Activated naive CD8-positive, alpha-beta T cell treated with anti-CD3 and anti-CD28 coated beads, Interleukin-2, amount 50 U/mL, for 16 hours (primary cell): ENCODE data around the gene ERBB2.
A peak's percentile ranks its signal among the peaks of the same experiment; 100 is the strongest.

Source experiments
- DNase-seq: peaks from one replicate; pipeline ENCODE4 v3.0.0-alpha.2; 2020; ENCODE audit warnings: low read depth, low spot score

Gene ERBB2

DNA sequence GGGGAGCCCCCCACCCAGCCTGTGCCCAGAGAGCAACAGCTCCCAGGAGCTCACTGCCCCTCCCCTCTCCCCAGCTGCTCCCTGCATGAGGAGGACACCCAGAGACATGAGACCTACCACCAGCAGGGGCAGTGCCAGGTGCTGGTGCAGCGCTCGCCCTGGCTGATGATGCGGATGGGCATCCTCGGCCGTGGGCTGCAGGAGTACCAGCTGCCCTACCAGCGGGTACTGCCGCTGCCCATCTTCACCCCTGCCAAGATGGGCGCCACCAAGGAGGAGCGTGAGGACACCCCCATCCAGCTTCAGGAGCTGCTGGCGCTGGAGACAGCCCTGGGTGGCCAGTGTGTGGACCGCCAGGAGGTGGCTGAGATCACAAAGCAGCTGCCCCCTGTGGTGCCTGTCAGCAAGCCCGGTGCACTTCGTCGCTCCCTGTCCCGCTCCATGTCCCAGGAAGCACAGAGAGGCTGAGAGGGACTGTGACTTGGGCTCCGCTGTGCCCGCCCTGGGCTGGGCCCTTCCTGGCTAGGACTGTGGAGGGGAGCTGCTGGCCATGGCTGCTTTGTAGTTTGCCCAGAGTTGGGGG lies 34.1 kb upstream of the ERBB2 start:
- no peak for DNase-seq

DNA sequence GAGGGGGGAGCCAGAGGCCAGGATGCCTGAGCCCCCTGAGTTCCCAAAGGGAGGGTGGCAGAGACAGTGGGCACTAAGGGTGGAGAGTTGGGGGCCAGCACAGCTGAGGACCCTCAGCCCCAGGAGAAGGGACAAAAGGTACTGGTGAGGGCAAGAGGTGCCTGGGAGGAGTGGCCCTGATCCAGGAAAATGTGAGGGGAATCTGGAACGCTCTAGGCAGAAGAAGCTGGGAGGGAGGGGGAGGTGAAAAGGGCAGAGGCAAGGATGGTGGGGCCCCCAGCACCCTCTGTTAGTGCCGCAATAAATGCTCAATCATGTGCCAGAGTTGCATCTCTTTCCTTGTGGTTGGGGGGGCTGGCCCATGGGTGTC lies 33.6 kb upstream of the ERBB2 start:
- DNase-seq = no peak

DNA sequence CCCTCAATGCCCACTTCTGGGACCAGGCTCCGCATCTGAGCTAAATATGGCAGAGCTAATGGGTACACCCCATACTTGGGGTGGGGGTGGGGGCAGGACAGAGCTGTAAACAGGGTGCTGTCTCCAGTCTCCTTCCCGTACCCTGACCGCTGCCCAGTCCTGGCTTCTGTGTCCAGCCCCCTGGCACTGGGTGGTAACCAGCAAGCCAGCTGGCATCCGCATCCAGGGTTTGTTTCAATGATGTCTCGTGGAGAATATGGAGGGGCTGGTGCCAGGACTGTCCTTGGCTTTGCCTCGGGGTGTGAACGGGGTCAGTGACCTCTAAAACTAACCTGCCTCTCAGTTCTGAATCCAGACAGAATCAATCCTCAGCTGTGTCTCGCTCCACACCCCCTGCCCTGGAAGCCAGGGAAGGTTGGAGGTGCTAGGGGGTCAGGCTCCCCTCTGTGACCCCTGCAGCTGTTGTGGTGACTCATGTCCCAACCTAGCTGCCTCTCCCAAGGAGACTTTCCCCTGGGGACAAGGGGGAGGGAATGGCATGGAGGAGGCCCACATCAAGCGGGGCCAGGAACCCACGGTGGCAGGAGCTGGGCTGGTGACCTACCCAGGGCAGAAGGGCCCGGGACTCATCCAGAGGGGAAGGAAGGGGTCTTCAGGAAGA lies 33.1 kb upstream of the ERBB2 start:
- DNase-seq = no peak

DNA sequence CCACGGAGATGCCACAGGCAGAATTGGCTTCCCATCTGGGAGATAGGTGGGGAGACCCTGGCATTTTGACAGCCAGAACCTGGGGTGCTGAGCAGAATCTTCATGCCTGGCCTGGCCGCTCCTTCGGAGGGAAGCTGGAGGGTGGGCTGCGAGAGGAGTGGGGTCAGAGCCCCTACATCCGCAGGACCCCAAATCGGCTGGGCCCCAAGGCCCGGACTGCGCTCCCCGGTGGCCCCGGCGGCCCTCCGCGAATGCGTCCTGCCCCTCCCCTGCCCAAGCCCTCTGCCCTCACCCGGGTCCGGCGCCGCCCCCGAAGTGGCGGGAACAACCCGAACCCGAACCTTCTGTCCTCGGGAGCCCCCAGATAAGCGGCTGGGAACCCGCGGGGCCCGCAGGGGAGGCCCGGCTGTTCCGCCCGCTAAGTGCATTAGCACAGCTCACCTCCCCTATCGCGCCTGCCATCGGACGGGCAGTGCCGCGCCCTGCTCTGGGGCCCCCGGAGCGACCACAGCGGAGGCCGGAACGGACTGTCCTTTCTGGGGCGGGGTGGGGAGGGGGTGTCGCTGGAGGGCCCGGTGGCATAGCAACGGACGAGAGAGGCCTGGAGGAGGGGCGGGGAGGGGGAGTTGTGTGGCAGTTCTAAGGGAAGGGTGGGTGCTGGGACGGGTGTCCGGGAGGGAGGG lies 32.5 kb upstream of the ERBB2 start:
- DNase-seq = no peak

DNA sequence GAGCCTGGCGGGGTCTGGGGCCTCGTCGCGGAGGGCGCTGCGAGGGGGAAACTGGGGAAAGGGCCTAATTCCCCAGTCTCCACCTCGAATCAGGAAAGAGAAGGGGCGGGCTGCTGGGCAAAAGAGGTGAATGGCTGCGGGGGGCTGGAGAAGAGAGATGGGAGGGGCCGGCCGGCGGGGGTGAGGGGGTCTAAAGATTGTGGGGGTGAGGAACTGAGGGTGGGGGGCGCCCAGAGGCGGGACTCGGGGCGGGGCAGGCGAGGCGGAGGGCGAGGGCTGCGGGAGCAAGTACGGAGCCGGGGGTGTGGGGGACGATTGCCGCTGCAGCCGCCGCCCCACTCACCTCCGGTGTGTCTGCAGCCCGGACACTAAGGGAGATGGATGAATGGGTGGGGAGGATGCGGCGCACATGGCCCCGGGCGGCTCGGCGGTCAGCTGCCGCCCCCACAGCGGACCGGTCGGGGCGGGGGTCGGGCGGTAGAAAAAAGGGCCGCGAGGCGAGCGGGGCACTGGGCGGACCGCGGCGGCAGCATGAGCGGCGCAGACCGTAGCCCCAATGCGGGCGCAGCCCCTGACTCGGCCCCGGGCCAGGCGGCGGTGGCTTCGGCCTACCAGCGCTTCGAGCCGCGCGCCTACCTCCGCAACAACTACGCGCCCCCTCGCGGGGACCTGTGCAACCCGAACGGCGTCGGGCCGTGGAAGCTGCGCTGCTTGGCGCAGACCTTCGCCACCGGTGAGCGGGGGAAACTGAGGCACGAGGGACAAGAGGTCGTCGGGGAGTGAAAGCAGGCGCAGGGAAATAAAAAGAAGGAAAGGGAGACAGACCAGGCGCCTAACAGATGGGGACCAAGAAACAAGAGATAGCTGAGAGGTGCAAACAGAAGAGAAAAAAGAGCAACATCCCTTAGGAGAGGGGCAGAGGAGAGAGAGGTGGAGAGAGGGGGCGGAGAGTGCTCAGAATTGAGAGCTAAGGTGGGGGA lies 31.6 kb upstream of the ERBB2 start, which contains the start of gene PNMT:
TSS of gene PNMT (plus strand) at position 509 of the 980 bp plus-strand sequence. CDS start at position 532, 23 bp downstream.
- peak; percentile 49 for DNase-seq

DNA sequence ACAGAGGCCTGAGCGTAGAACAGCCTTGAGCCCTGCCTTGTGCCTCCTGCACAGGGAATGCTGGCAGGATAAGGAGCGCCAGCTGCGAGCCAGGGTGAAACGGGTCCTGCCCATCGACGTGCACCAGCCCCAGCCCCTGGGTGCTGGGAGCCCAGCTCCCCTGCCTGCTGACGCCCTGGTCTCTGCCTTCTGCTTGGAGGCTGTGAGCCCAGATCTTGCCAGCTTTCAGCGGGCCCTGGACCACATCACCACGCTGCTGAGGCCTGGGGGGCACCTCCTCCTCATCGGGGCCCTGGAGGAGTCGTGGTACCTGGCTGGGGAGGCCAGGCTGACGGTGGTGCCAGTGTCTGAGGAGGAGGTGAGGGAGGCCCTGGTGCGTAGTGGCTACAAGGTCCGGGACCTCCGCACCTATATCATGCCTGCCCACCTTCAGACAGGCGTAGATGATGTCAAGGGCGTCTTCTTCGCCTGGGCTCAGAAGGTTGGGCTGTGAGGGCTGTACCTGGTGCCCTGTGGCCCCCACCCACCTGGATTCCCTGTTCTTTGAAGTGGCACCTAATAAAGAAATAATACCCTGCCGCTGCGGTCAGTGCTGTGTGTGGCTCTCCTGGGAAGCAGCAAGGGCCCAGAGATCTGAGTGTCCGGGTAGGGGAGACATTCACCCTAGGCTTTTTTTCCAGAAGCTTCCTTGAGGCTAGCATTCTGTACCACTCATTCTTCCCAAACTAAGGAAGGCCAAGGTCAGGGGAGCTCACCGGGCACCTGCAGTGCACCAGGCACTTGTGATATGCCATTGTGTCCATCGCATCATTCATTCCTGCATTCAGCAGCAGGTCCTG lies 29.7 kb upstream of the ERBB2 start:
- DNase-seq = no peak

DNA sequence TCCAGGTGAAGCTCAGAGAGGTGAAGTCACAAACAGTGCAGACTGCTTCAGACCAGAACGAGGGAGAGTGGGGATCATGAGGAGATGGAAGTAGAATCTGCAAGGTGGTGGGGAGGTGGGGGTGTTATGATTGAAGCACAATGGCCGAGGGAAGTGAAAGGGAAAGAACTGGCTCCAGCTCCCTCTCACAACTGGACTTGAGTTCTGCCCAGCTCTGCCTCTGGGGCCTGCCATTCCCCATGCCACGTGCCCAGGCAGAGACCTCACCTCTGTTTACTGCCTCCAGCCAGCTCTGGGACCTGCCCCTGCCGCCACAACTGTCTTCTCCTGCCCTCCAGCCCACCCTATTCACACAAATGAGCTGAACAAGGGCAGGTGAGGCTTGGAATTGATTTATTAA lies 29.1 kb upstream of the ERBB2 start:
- no peak for DNase-seq

DNA sequence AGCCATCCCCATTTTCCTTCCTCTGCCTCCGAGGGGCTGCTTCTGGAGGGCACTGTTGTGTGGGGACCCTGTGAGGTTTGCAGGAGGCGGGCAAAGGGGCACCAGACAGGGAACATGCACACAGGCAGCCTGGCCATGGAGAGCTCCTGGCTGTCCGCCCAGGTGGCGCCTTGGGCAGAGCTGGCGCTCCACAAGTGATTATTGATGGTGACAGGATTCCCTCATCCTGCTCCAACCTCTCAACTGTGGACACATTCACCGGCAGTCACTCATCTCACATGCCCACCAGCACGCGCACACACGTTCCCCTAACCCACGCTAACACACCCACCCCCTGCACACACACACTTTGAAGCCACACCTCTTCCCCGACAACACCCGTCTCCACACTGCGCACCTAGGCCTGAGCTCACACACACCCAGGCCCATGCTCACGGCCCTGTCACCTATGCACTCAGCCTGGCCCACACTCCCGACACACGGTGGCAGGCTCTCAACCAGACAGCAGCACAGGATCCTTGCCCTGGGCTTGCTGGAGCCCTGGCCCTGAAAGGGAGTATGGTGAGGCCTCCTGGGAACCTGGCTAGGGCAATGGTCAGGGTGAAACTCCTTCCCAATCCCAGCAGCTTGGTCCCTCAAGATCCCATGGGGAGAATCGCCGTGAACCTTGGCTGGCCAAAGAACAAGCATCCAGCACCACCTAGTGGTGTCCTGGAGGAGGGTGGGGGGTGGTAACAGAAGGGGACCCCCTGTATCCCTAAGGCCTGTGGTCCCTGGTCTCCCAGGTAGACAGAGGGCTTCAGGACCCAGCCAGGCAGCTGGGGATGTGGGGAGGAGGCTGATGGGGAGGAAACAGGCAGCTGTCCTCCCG lies 28.0 kb upstream of the ERBB2 start:
- DNase-seq = no peak

DNA sequence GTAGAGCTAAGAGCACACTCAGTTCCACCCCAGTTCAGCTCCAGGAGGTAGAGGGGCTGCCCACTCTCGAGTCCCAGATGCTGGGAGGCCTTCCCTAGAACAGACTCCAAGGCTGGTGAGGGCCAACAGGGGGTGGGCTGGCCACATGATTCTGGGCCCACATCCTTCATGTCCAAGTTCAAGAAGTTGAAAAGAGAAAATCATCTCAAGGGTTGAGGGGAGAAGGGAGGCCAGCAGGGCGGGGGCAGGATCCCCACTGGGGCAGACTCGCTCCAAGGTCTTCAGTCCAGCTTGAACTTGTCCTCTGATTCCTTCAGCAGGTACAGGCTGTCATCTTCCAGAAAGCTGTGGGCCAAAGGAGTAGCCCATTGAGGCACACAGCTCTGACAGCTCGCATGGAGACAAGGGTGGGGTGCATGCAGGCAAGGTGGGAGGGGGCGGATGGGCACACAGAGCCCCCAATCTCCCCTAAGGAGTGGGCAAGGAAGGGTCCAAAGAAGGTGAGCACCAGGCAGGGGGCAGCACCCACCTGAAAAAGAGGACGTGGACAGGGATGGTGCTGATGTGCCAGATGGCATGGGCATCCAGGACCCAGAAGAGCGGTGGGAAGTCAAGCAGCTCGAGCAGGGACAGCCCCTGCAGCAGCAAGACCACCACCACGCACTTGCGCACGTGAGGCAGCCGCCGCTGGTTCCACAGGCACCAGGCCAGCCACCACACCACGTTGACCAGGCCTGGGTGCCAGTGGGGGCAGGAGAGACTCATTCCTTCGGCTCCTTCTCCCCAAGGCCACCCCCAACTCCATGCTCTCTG lies 27.1 kb upstream of the ERBB2 start:
- no peak for DNase-seq

DNA sequence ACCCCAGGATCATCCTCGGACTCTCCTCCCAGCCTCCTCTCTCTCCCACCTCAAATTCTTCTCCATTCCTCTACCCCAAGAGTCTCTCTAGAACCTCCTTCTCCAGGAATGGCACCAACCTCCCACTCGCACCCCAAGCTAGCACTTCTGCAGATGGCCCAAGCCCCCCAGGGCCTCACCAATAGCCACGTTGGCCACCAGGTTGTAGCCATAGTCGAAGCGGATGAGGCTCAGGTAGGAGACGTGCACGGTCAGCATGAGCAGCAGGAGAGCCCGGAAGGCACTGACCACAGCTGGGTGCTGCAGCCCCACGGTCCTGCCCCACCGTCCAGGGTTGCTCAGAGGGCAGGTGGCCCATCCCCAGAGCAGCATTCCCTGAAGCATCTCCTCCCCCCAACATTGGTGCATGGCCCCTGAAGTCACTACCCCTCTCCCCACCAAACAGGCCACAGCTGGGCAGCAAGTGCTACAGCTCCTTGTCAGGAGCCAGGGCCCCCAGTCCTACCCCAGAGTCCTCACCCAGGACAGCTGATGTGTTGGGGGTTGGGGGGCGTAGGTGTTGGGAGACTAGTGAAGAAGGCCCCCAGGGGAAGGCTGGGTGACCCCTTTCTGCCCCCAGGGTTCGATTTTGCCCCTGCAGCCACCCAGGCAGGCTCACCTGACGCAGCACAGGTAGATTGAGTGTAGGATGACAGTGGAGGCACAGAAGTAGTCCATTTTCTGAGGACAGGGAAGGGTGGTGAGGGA lies 26.4 kb upstream of the ERBB2 start:
- DNase-seq = no peak

DNA sequence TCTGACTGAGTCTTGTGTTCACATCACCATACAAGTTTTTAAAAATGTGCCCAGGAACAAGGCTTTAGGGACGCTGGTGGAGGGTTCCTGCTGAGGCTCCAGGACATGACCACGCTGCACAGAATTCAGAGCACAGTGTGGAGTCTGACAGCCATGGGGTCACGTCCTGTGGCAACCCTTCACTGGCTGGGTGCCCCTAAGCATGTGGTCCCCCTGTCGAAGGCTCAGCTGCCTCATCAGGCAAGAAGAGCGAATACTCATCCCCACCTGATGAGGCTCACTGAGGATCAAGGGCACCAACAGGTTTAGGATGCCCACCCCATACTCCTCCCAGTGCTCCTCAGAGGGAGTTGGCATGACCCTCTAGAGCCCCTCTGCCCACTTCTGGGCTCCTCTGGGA lies 25.7 kb upstream of the ERBB2 start:
- DNase-seq = no peak

DNA sequence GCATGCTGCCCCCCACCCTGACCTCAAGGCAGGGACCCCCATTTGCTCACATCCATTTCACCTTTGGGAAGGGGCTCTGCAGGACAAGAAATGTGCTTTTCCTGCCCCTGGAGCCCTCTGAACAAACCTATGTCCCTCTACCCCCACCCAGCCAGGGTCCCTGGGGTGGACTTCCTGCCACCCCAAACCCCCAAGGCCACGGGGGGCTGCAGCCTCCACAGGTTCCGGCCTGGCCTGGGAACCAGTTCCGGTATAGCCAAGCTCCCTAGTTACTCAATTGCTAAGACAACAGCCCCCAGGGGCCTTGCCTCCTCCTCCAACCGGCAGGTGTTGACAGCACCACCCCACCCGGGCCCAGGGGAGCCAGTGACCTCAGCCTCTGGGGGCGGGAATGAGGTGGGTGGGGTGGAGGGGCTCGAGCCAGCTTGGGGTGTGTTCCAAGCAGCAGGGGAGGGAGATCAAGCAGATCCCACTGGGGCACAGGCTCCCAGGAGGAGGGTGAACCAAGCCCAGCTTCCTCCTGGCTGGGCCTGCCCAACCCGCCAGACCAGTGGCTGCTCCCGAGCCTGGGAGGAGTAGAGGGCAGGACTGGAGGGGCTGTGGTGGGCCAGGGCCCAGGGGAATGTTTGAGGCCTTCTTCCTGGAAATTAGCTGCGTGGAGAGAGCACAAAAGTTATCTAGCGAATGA lies 25.0 kb upstream of the ERBB2 start:
- no peak for DNase-seq

DNA sequence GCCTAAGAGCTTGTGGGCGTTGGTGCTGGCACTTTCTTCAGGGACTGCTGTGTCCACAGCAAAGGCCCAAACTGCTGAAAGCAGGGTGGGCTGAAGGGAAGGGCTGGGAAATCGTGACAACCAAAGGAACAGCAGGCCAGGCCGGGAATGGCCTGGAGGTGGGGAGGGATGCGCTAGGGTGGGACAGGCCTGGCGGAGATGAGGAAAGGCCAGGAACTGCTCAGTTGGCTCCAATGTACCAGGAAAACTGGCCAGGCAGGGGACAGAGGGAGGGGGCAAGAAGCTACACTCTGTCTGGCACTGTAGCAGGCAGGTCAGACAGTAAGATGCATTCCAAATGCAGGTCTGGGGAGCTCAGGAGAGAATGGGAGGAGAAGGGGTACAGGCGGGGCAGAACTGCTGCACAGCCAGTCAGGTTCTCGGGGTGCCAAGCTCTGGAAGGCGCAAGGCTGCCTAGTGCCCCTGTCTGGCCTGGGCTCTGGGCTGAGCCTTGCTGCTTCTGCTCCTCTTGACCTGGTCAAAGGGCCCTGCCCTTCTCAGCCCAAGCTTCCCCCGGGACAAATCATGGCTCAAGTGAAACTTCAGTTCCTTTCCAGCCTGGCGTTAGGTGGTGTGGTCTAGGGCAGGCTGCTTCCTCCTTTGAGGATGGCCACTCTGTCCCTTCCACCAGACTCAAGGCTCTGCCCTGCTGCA lies 24.3 kb upstream of the ERBB2 start:
- no peak for DNase-seq

DNA sequence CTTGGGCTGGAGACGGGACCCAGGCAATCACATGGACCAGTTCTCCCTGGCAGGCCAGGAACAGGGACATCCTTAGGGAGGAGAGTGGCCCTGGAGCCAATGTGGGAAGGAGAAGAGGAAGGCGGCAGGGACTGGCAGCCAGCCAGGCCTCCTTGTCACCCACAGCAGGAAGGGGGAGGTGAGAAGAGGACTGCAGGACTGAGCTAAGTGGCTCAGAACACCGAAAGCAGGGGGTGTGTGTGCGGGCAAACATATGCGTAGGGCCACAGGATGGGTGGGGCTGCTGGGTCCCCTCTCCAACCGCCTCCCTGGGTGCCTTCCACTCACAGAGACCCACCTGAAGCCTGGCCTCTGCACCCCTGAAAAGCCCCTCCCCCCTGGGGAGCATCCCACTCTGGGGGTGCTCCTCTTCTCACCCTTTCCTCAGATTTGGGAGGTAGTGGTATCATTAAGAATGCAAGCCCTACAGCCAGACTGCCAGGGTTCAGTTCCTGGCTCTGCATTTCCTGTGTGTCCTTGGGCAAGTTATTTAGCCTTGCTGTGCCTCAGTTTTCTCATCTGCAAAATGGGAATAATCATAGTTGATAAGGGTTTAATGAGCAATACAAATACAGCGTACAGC lies 23.6 kb upstream of the ERBB2 start:
- no peak for DNase-seq

DNA sequence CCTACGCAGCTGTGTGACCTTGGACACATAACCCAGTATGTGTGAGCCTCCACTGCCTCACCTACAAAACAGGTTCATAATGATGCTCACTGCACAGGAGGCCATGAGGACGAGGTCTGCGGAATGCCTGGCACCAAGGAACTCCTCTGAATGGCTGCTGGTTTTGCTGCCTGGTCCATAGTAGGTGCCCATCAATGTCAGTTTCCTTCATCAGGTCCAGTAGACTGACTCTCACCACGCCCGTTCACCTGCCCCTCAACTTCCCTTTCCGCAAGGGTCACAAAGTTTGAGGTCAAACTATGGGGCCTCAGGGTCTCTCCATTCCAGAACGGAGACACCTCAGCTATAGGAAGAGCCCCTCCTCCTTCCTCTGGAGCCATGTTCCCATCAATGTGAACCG lies 22.8 kb upstream of the ERBB2 start:
- DNase-seq = no peak

DNA sequence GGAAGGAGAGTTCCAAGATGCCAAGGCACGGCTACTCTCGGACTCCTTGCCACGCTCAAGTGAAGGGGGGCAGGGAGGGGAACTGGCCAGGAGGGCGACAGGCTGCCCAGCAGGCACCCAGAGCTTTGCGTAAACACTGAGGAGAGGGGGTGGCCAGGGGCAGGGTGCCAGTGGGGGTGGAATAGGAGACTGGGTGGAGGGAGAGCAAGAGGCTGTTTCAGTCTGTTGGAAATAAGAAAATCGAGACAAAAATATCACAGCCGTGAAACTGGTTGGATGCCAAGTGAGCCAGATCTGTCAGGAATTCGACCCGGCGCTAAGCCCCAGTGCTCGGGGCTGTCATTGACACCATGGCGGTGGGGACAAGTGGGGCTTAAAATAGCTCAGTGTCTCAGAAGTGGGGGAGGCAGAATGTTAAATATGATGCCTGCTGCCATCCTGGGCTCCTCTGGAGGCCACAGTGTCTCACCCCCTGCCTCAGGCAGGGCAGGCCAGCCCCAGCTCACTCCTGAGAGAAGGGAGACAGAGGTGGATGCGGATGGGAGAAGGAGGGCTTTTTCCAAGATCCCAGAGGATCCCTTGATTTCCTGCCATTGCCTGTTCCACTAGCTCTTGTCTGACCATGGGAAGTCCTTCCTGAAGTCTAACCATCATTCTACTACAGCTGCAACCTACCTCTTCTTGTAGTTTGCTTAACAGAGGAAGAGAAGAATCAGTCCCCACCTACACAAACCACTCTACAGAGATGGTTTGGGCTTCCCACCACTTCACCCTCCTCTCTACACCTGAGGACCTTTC lies 22.1 kb upstream of the ERBB2 start:
- DNase-seq = no peak
